Medulla oblongata (tissue), 1 donor: ENCODE results near the gene CSNK1E.

ENCODE experiments used
- DNase-seq: peaks from one replicate; pipeline ENCODE4 v3.0.0-alpha.2; 2015; ENCODE audit errors: extremely low spot score

The CSNK1E gene

GRCh38 chr22:38273135-38273826 is 44.0 kb downstream of the CSNK1E start:
- peak; percentile 81 for DNase-seq

GRCh38 chr22:38272373-38273134 is 44.7 kb downstream of the CSNK1E start, which contains the start of gene TMEM184B:
Gene TMEM184B (minus strand): TSS chr22:38273010. CDS start chr22:38247961, 25,049 bp downstream.
- peak; percentile 87 for DNase-seq

DNA sequence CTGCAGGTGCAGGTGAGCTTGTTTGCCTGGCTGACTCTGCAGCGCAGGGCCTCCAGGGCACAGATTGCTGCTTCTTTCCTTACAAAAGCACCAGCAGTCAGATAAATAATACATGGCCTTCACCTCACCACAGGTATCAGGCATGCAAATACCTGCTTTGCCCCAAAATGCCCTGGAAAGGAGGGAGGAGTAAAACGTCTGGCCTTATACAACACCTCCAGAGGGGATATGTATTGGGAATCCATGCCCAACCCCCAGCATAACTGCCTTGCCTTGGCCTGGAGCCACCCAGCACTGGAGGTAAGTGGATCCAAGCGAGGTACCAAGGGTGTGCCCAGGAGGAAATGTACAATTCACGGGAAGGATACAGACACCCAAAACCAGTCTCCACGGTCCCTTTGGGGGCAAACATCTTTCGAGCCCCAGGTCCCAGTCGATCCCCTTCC is 45.3 kb downstream of the CSNK1E start:
- no peak for DNase-seq

DNA sequence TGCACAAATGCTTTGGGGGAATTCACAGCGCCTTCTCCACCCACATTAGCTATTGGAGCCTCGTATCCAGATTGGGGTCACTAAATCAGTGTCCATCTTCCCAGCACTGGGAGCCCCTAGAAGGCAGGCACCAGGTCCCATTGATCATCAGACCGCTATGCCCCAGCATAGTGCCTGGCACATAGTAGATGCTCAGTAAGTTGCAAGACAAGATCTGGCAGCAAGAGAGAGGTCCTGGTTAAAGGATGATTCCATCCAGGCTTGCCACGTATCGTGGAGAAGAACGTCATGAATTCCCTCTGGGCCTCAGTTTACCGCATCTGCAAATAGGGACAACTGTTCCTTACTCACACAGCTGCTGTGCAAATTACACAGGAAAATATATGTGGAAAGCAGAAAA is 46.1 kb downstream of the CSNK1E start:
- no peak for DNase-seq

DNA sequence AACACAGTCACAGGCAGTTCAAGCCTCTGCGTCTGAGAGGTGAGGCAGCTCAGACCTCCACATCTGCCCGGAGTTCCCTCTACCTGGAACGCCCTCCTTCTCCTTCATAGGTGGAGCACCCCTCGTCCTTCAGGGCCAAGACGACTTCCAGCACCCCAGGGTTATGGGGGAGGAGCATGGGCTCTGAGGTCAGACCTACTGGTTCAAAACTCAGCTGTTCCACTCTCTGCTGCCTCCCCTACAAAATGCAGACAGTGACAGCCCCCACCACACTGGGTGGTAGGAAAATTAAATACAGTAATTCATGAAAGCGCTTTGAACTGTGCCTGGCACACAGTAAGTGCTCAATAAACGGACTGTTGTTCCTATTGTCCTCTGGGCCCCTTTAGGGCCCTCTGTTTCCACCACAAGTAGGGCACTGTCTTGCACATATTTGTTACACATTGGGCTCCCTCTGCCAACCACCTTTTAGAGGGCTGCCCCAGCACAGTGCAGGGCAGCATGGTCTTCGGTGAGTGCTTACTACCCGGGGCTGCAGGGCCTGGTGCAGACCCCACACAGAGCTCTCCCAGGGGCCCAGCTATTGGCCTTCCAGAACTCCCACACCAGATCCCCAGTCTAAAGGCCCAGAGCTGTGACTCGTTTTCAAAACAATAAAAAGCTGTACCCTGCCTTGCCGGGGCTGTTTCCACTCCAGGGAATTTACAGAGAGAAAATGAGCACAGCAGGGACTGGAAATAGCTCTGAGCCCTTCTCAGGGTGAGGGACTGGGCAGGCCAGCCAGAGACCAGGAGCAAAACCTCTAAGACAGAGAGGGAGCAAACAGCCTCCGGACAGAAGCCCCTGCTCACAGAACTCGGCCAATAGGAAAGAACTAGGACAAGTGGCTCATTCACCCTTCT is 46.9 kb downstream of the CSNK1E start:
- DNase-seq = peak; percentile 69

GRCh38 chr22:38269466-38269865 is 47.8 kb downstream of the CSNK1E start:
- no peak for DNase-seq

GRCh38 chr22:38267086-38267485 is 50.1 kb downstream of the CSNK1E start:
- no peak for DNase-seq

- peak; percentile 17 for DNase-seq
These were observed 51.1 kb downstream of the CSNK1E start for GRCh38 chr22:38266120-38266519.

GRCh38 chr22:38264322-38264843 is 52.9 kb downstream of the CSNK1E start:
- peak; percentile 20 for DNase-seq

GRCh38 chr22:38262051-38262795 is 55.0 kb downstream of the CSNK1E start:
- peak; percentile 82 for DNase-seq

DNA sequence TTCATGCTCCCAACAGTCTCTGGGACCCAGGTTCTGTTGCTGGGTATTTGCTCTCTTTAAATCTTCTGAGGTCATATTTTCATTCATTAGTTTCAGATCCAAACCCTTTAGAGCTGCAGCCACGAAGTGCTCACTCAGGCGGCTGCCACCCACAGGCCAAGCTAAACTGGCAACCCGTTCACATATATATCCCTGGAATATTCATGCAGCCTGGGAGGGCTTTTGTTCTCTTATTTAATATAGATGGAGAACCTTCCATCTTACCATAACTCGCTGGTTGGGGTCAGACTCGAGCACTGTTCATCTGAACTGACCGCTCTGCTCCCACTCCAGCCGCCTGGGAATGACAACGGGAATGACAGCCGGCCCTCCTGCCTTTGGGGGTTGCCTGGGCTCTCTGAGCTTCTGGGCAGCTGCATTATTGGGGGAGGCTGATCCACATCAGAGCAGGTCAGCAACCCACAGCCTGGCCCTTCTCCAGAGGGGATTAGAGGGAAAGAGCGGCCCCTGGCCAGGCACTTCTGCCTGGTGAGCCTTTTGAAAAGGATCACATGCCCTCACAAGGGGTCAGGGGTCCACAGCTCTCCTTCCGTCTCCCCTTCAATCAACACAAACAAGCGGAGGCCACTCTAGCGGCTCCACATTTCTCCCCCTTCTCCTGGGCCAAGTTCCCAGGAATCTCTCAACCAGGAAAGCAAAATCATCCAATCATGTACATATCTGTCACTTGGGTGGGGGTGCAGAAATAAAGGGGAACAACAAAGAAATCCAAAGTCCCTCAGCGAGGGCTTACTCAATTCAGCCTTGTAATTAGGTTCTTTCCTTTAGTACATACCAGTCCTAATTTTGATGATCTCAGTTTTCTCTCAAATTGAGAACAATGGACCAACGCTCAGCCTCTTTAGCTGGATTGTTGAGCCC is 56.2 kb downstream of the CSNK1E start:
- no peak for DNase-seq

GRCh38 chr22:38259370-38259769 is 57.9 kb downstream of the CSNK1E start:
- DNase-seq = peak; percentile 61

GRCh38 chr22:38258895-38259294 is 58.3 kb downstream of the CSNK1E start:
- no peak for DNase-seq

DNA sequence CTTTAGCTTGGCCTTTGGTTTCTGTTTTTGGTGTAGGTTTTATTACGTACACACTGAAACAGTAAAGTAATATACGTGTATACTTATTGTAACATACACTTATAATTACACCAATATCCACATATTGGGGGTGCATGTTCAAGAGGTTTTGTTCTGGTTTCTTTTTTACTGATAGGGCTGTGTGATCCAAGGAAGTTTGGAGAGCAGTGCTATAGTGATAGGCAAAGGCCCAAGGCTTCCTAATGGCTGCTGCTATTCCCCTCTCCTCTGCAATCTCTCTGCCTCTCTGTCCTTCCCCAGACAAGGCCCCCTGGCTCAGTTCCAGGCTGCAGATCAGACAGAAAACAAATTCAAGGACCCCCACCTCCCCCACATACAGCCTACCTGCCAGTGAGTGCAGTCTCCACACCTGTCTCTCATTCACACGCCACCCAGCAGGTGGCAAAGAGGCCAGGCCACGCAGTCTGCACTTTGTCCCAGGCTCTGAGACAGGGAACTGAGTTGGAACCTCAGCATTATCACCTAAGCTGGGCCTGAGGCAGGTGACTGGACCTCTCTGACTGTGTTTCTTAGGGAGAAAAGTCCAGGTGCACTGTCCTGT is 59.5 kb downstream of the CSNK1E start:
- no peak for DNase-seq

DNA sequence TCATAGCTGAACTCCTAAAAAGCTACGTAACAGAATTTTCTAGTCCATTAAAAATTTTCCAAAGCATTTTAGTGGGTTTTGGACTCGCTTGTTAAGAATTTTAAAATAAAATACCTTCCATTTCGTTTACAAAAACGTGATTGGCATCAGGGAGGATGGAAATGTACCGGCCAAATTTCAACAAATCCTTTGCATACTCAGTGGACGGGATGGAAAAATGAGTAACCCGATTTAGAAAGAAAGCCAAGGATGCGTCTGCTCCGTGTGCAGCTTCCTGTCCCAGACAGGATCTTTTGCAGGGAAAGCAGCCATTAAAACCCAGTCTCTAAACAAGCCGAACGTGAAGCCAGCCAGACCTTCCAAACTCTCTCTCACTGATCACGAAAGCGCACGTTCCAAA is 60.1 kb downstream of the CSNK1E start:
- DNase-seq = no peak

DNA sequence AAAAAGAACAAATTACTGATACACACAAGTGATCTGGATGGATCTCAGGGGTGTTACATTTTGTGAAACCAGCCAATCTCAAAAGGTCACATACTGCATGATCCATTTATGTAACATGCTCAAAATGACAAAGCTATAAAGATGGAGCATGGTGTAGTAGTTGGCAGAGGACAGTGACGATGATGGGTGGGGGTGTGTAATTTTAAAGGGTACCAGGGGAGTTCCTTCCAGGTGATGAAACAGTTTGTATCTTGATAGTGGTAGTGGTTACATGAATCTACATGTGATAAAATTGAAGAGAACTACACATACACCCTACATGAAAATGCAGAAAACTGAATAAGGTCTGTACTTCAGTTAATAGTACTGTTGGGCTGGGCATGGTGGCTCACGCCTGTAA is 61.5 kb downstream of the CSNK1E start:
- no peak for DNase-seq

GRCh38 chr22:38251341-38251692 is 65.9 kb downstream of the CSNK1E start:
- DNase-seq = no peak

DNA sequence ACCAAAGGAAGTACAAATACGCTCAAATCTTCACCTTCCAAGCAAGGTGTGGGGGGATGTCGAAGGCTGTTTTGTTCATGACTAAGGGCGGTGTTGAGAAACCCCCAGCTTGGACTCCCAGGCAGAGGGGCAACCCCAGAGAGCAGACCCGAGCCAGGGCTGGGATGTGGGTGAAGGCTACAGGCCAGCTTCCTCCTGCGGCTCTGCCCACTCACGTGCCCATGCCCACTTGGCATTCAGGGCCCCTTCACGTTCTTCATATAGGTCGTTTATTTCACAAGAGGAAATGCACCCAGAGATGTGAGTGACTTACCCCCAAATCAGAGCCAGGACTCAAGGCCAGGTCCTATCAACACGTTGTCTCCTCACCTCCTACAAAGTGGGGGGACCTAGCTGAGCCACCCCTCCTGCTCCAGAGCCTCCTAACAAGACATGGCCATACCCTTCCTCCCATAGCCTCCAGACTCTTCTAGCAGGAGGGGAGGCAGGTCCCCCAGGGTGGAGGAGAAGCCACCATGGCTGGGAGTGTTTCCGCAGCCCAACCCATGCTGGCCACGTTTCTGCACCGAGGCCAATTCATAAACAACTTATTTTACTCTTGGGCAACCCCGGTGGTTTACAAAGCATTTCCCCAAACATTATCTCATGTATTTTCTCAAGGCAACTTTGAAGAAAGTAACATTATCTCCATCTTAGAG is 66.4 kb downstream of the CSNK1E start:
- DNase-seq = no peak
